HG02759 (cell line): Measurements from ENCODE around the gene SLC9C2.
"Not testable (repeated sequence)": the region's sequence is repeated elsewhere in the genome, so short reads cannot be mapped to it uniquely, and the experiment has no call there.

ENCODE experiments used
- ATAC-seq: cut with Tn5 transposase; IDR thresholded peaks from one replicate; pipeline ENCODE4 v1.9.1; 2021; ENCODE audit warnings: mild to moderate bottlenecking, moderate library complexity; ENCODE audit not compliant: unreplicated experiment

Gene SLC9C2

GRCh38 chr1:173488001-173488400, 114.9 kb downstream of the SLC9C2 start:
- ATAC-seq = no peak

- no peak for ATAC-seq
Observed at GRCh38 chr1:173485401-173485800, 117.5 kb downstream of the SLC9C2 start.

DNA sequence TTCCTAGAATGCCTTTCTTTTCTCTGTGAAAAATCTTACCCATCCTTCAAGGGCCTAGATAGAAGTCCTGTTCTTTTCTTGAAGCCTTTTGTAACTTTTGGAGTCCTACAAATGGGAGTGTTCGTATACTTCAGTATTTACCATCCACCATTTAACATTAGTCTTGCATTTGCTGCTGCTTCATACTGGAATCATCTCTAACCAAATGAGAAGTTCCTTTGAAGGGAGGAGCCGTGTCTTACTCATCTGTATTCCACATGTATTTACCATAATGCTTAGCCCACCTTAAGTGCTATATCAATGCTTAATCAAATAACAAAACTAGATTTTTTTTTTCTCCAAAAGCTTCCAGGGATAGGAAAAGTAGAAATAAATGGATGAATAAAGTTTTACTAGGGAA, 118.6 kb downstream of the SLC9C2 start:
- no peak for ATAC-seq

- ATAC-seq = no peak
Observed at GRCh38 chr1:173482683-173483082, 120.2 kb downstream of the SLC9C2 start.

- no peak for ATAC-seq
Observed at GRCh38 chr1:173481195-173481772, 121.6 kb downstream of the SLC9C2 start.

DNA sequence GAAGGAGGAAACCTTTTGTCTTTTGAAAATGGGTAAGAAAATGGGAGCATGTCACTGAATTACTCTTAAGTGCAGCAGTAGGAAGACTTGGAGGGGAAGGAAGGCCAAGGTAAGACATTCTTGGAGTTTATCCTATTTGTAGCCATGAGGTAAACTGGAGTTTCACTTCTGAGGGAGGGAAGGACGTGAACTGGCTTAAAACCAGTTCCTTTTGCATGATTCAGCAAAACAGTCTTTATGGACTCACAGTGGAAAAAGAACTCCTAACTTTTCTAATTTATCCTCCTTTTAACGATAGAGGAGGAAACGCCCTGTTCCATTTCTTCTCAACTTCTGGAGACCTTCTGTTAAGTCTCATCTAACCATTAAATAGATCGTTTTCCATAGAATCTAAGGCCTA, 123.2 kb downstream of the SLC9C2 start:
- ATAC-seq = no peak

DNA sequence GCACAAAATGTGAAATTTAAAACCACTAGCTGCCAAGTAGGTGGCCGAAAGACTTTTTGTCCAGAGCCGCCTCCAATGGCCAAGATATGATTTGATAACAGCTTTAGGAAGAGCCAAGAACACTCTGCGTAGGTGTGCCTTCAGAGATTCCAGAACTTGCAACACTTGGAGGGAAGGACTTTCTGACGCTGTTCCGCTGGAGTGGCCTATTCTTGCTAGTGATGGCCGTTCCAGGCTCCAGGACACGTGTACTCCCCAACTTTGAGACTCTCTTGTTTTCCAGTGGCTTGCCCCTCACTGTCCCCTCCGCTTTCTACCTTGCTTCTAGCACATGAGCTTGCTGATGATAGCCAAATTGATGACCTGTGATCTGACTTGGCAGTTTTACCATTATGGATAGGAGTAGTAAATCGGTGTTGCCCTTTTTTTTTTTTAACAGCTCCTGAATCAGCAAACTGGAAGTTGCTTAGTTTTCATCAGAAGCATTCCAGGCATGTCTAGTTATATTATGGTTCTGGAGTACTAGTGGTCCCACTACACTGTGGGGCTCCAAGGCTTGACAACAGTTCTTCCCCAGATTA, 124.7 kb downstream of the SLC9C2 start:
- ATAC-seq = no peak

DNA sequence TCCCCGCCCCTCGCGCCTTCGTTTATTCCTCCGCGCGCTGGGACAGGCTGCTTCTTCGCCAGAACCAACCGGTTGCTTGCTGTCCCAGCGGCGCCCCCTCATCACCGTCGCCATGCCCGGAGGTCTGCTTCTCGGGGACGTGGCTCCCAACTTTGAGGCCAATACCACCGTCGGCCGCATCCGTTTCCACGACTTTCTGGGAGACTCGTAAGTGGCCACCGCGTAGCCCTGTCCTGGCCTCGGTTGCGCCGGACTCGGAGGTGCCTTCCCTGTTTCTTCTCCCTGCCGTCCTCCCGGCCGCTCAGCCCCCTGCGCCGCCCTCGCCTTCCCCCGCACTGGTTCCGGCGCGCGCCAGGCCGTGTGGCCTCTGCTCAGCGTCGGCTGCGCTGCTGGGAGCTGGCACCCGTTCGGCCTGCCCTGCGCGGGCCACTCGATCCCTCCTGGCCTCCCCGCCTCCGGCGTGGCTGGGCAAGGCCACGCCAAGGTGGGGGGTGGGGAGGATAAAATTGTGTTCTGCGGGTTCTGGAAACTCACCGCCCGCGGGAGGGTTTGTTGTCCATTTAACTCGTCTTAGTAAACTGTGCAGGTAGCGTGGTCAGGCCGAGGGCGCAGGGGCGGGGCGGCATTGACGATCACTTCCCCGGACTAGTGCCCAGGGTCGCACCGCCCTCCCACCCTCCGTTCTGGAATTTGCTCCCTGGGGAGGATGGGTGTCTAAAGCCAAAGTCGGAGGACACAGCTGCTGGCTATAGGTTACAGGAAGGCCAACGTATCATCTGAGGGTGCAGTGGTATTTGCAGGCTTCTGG, 125.4 kb downstream of the SLC9C2 start, which contains the start of gene PRDX6:
TSS of gene PRDX6 (plus strand) at position 50 of the 808 bp plus-strand sequence. CDS start at position 113, 63 bp downstream.
- ATAC-seq = peak; percentile 66

DNA sequence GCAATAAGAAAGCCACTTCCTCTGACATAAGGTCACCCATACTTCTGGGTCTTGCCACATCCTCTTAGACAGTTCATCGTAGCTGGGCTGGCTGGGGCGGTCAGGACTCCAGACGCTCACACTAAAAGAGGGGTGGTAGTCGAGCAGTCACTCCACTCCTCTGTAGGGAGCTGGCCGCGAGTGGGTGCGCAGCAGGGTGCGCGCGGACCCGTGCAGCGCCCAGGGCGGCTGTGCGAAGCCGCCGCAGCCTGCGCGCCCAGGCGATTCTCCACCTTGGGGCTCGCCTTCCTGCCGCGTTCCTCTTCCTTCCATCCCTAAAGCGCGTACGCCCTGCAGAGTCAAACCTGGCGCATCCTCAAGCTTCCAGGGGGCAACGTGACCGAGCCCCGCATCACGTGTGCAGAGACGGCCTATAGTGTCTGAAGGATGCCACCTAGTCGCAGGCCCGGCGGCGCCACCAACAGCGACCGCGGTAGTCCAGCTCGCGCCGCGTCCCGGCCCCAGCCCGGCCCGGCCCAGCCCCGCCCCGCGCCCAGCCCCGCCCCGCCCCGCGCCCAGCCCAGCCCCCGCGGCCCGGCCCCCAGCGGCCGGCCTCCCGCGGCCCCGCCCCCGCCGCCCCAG, 126.1 kb downstream of the SLC9C2 start:
- peak; percentile 96 for ATAC-seq

DNA sequence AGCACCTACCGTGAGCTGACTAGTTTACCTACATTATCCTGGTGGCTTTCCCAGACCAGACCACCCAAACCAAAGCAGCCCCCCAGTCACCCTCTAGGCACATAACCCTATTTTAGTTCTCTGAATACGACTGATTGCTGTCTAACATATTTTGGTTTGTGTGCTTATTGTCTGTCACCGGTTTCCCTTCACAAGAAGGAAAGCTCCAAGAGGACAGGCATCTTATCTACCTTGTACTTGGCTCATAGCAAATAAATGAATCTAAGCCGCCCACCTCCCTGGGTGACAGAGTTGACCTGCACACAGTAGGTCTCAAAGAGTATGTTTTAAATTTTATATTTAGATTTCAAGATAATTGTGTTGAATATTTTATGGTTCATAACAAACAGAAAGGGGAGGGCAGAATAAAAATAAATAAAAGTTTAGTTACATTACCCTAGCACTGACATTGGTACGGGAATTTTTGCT, 126.6 kb downstream of the SLC9C2 start:
- no peak for ATAC-seq

GRCh38 chr1:173475564-173476196, 127.2 kb downstream of the SLC9C2 start:
- ATAC-seq = no peak

- ATAC-seq = not testable (repeated sequence)
Observed at GRCh38 chr1:173474780-173475421, 128.0 kb downstream of the SLC9C2 start.

- ATAC-seq = no peak
Observed at GRCh38 chr1:173474097-173474779, 128.6 kb downstream of the SLC9C2 start.

GRCh38 chr1:173473599-173474011, 129.3 kb downstream of the SLC9C2 start:
- ATAC-seq = no peak

DNA sequence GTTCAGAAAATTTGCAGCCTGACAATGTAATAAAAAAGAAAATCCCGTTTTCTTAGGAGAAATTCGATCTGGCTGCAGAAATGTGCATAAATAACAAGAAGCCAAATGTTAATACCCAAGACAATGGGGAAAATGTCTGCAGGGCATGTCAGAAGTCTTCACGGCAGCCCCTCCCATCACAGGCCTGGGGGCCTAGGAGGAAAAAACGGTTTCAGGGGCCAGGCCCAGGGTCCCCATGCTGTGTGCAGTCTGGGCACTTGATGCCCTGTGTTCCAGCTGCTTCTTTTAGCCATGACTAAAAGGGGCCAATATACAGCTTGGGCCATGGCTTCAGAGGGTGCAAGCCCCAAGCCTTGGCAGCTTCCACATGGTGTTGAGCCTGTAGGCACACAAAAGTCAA, 132.3 kb downstream of the SLC9C2 start:
- ATAC-seq = no peak

- ATAC-seq = no peak
Observed at GRCh38 chr1:173469656-173470055, 133.2 kb downstream of the SLC9C2 start.

DNA sequence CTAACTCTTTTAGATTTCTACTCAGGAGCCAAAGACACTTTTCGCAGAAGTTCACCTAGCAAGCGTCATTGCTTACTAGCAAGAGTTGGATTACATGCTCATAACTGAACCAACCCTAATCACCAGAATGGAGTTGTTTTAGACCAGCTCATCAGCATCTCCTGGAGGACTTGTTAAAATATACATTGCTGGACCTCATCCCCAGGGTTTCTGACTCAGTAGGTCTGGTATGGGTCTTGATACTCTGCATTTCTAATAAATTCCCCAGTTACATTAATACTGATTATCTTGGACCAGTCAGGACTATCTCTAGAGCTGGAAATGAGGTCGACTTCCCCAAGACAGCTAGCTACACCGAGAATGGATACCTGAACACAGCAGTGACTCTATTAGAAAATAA, 135.4 kb downstream of the SLC9C2 start:
- ATAC-seq = no peak

- ATAC-seq = not testable (repeated sequence)
Observed at GRCh38 chr1:173464185-173464584, 138.7 kb downstream of the SLC9C2 start.

DNA sequence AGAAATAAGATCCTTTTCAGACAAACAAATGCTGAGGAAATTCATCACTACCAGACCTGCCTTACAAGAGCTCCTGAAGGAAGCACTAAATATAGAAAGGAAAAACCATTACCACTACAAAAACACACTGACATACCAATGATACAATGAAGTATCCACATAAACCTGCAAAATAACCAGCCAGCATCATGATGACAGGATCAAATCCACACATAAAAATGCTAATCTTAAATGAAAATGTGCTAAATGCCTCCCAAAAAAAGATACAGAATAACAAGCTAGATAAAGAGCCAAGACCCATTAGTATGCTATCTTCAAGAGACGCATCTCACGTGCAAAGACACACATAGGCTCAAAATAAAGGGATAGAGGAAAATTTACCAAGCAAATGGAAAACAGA, 140.2 kb downstream of the SLC9C2 start:
- not testable (repeated sequence) for ATAC-seq

- no peak for ATAC-seq
Observed at GRCh38 chr1:173459885-173460284, 143.0 kb downstream of the SLC9C2 start.
